IPS-20b (cell line): ENCODE results near the gene SPRYD4.
"Not testable (repeated sequence)": the region's sequence is repeated elsewhere in the genome, so short reads cannot be mapped to it uniquely, and the experiment has no call there.

Experiments used
- H3K27ac ChIP-seq: one replicate; pipeline ENCODE4 v1.5.1; 2013; ENCODE audit warnings: low read length
- H3K27me3 ChIP-seq: 2 replicates; pipeline ENCODE4 v1.6.1; 2013; ENCODE audit warnings: mild to moderate bottlenecking, low read length, inconsistent platforms; ENCODE audit not compliant: insufficient read depth
- H3K36me3 ChIP-seq: 2 replicates; pipeline ENCODE4 v1.6.1; 2013; ENCODE audit warnings: low read depth, mild to moderate bottlenecking, inconsistent platforms, low read length, moderate library complexity; ENCODE audit not compliant: insufficient read depth
- H3K4me1 ChIP-seq: 2 replicates; pipeline ENCODE4 v1.6.1; 2013; ENCODE audit warnings: mild to moderate bottlenecking, control low read depth, inconsistent platforms, low read length, moderate library complexity; ENCODE audit not compliant: insufficient read depth
- H3K4me3 ChIP-seq: 2 replicates; pipeline ENCODE4 v1.5.1; 2013; ENCODE audit warnings: mild to moderate bottlenecking, low read length, inconsistent platforms
- H3K9ac ChIP-seq: 2 replicates; pipeline ENCODE4 v1.6.1; 2013; ENCODE audit warnings: low read depth, mild to moderate bottlenecking, inconsistent platforms, low read length, moderate library complexity
- H3K9me3 ChIP-seq: 2 replicates; pipeline ENCODE4 v1.6.1; 2013; ENCODE audit warnings: mild to moderate bottlenecking, low read depth, low read length, inconsistent platforms; ENCODE audit not compliant: insufficient read depth

Gene SPRYD4

DNA sequence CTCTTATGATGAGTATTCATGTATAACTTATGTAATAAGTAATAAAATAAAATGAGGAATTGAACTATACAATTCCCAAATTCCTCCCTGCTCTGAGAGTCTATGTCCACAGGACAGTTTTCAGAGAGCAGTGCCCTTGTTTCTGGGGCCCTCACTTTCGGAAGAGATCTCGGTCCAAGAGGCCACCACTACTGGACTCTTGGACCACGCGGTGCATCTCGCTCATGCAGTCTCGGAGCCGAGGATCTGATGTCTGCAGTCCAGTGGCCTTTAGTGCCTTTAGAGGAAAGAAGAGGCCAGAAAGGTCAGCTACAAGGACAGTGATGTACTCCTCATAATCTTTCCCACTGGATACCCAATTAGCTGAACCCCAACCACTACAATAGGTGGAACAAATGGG lies 11.2 kb downstream of the SPRYD4 start:
- no peaks in the 10 kb centered on the region for H3K9me3 ChIP-seq
- H3K9ac ChIP-seq, result no peak overlapping the region
- H3K27me3 ChIP-seq, result no peaks in the 10 kb centered on the region
- no peaks in the 10 kb centered on the region for H3K4me1 ChIP-seq
- H3K4me3 ChIP-seq, result no peak overlapping the region
- no peak overlapping the region for H3K27ac ChIP-seq
- H3K36me3 ChIP-seq, result 0 out of 2 replicates have a peak, but pooled peaks cover 4% of the 10 kb centered on the region

DNA sequence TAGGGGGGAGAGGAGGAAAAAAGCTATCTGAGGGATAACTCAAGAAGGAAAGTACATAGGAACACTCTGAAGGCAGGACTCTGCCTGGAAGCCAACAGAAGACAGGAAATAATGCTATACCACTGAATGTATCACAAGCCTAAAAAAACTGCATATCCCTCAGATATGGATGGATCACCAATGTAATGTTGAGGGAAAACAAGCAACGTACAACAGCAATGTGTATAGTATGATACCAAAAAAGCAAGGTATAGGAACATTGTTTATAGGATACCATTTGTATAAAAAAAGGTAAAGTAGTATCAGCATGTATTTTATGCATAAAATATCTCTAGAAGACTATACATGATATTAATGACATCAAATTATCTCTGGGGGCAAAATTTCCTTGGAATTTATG lies 16.2 kb downstream of the SPRYD4 start:
- Histone ChIP-seq H3K36me3 (no peaks in the 10 kb centered on the region), H3K27me3 (peaks cover 41% of the 10 kb centered on the region), H3K27ac (no peak overlapping the region), H3K4me3 (no peak overlapping the region), H3K9me3 (peaks cover 5% of the 10 kb centered on the region), H3K9ac (no peak overlapping the region), H3K4me1 (peaks cover 2% of the 10 kb centered on the region; the same call in 1 of the 2 replicates)

DNA sequence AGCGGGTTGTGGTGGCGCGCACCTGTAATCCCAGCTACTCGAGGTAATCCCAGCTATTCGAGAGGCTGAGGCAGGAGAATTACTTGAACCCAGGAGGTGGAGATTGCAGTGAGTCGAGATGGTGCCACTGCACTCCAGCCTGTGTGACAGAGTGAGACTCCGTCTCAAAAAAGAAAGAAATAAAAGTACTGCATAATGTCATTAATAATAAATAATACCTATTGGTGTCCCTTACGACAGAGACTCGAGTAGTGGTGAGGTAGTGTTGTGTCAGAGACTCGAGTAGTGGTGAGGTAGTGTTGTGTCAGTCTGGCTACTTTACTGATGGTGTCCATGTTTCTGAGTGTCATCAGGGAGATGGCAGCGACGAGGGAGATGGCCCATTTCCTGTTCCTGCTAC lies 18.3 kb downstream of the SPRYD4 start:
- Histone ChIP-seq H3K9ac (no peak overlapping the region), H3K4me3 (peak overlapping the region; percentile 85; the same call in 1 of the 2 replicates), H3K4me1 (peaks cover 2% of the 10 kb centered on the region; the same call in 1 of the 2 replicates), H3K27me3 (peaks cover 60% of the 10 kb centered on the region), H3K36me3 (no peaks in the 10 kb centered on the region), H3K27ac (no peak overlapping the region), H3K9me3 (peaks cover 5% of the 10 kb centered on the region)

DNA sequence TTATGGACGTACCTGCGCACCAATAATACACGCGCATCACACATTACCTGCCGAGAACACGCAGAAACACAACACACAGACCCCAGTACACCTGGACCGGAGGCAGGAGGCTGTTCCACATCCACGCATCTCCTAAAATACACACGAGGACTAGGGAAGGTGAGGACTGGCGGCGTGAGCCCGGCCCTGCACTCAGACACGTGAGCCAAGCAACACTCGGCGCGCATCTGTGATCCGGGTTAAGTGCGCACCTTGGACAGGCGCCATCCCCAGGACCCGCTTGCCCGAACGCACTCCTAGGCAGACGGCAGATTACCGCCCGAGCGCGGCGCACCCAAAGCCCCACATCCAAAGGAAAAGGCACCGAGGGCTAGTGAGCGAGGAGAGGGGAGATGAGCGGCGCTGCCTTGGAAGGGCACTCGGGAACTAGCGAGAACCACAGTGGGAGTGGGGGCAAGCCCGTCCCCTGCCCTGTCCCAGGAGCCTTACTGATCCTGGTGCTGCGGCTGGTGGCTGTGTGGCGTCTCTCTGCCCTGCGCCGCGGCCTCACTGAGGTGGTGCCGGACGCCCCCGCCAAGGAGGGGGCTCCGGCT lies 19.2 kb downstream of the SPRYD4 start:
- Histone ChIP-seq H3K27ac (no peak overlapping the region), H3K9ac (peak overlapping the region; percentile 61; the same call in 1 of the 2 replicates), H3K4me1 (peaks cover 2% of the 10 kb centered on the region; the same call in 1 of the 2 replicates), H3K4me3 (peak overlapping the region; percentile 85), H3K27me3 (peaks cover 60% of the 10 kb centered on the region), H3K36me3 (no peaks in the 10 kb centered on the region), H3K9me3 (peaks cover 9% of the 10 kb centered on the region)

DNA sequence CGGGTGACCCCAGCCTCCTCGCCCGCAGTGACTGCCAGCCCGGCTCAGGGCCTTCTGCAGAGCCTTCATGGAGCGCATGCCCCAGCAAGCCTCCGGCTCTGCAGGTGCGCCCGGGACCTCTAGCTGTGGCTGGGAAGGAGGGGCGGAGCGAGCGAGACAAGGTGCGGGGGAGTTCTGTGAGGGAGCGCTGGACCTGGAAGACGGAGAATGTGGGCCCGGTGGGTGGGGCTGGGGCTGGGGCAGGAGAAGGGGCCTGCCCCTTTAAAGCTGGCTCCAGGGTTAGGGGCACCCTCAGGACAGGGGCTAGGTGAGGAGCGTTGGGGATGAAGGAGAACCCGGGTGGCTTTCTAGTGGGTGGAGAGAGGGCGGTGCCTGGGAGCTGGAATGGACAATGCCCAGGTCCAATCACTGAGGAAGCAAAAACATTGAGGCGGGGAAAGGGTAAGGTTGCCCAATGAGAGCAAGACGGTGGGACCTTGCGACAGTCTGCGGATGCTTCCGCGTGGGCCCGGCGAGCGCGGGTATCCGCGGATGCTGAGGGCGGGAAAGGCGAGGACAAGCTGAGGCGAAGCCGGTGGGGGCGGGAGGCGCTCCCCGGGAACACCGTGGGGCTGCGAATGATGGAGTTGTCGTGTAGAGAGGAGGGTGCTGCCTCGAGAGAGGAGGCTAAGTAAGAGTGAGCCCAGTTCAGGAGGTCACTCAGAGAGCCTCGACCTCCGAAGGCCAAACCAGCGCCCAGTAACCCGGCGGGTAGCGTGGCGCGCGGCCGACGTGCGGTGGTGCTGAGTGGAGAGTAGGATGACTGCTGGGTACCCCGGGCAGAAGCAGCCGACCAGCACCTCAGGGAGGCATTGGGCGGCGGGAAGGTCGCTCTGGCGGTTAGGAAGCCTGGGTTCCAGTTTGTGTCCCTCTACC lies 19.9 kb downstream of the SPRYD4 start, which contains the start of gene GLS2:
Gene GLS2, minus strand, starts transcription at position 121 of the 915 bp plus-strand sequence. Its CDS starts 43 bp downstream, at position 78.
- Histone ChIP-seq H3K9ac (peak within 1 kb of the TSS; percentile 61; the same call in 1 of the 2 replicates), H3K4me1 (peaks cover 2% of the 10 kb centered on the region; the same call in 1 of the 2 replicates)

DNA sequence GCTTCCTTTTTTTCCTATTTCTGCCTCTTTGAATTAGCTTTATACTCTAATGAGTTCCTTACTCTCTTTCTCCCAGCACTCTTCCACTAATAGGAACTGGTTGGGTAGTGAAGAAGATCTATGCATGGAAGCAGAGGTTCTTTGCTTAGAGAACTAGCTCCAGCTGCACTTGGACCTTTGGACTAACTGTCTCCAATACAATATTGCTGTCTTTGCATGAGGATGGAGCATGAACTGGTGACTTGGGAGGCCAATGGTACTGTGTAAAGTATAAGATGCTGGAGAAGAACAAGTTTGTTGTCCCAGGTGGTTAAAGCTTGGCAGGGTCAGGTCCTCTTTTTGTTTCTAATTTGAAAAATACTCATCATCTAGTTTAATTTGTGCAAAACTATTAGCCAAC lies 22.0 kb downstream of the SPRYD4 start:
- Histone ChIP-seq H3K4me1 (peaks cover 2% of the 10 kb centered on the region; the same call in 1 of the 2 replicates), H3K27me3 (peaks cover 60% of the 10 kb centered on the region), H3K27ac (no peak overlapping the region), H3K9ac (no peak overlapping the region), H3K9me3 (peaks cover 17% of the 10 kb centered on the region), H3K36me3 (no peaks in the 10 kb centered on the region), H3K4me3 (no peak overlapping the region)

More for the DNA sequence above, 19.9 kb downstream of the SPRYD4 start, which contains the start of gene GLS2:
- Histone ChIP-seq H3K27ac (no peak within 1 kb of the TSS), H3K36me3 (no peaks in the 10 kb centered on the region), H3K27me3 (peaks cover 60% of the 10 kb centered on the region), H3K4me3 (peak within 1 kb of the TSS; percentile 85), H3K9me3 (peaks cover 12% of the 10 kb centered on the region)

DNA sequence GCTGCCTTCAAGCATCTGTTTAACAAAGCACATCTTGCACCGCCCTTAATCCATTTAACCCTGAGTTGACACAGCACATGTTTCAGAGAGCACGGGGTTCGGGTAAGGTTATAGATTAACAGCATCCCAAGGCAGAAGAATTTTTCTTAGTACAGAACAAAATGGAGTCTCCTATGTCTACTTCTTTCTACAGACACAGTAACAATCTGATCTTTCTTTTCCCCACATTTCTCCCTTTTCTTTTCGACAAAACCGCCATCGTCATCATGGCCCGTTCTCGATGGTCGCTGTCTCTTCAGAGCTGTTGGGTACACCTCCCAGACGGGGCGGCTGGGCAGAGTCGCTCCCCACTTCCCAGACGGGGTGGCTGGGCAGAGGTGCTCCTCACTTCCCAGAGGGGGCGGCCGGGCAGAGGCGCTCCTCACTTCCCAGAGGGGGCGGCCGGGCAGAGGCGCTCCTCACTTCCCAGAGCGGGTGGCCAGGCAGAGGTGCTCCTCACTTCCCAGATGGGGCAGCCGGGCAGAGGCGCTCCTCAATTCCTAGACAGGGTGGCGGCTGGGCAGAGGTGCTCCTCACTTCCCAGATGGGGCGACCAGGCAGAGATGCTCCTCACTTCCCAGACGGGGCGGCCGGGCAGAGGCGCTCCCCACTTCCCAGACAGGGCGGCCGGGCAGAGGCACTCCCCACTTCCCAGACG lies 25.2 kb downstream of the SPRYD4 start:
- H3K9me3 ChIP-seq, result peaks cover 19% of the 10 kb centered on the region
- not testable (repeated sequence) for H3K4me1 ChIP-seq, H3K27ac ChIP-seq, H3K36me3 ChIP-seq, H3K4me3 ChIP-seq, H3K9ac ChIP-seq
- H3K27me3 ChIP-seq, result peaks cover 36% of the 10 kb centered on the region

DNA sequence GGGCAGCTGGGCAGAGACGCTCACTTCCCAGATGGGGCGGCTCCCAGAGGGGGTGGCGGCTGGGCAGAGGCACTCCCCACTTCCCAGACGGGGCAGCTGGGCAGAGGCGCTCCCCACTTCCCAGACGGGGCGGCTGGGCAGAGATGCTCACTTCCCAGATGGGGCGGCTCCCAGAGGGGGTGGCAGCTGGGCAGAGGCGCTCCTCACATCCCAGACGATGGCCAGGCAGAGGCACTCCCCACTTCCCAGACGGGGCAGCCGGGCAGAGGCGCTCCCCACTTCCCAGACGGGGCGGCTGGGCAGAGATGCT lies 25.7 kb downstream of the SPRYD4 start:
- H3K4me1 ChIP-seq, H3K9ac ChIP-seq, H3K27ac ChIP-seq, H3K36me3 ChIP-seq, H3K4me3 ChIP-seq: not testable (repeated sequence)
- H3K9me3 ChIP-seq, result peaks cover 15% of the 10 kb centered on the region
- H3K27me3 ChIP-seq, result peaks cover 32% of the 10 kb centered on the region

DNA sequence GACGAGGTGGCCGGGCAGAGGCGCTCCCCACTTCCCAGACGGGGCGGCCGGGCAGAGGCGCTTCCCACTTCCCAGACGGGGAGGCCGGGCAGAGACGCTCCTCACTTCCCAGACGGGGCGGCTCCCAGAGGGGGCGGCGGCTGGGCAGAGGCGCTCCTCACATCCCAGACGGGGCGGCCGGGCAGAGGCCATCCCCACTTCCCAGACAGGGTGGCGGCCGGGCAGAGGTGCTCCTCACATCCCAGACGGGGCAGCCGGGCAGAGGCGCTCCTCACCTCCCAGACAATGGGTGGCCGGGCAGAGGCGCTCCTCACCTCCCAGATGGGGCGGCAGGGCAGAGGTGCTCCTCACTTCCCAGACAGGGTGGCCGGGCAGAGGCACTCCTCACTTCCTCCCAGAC lies 26.1 kb downstream of the SPRYD4 start:
- not testable (repeated sequence) for H3K27ac ChIP-seq, H3K4me1 ChIP-seq, H3K9ac ChIP-seq, H3K4me3 ChIP-seq, H3K36me3 ChIP-seq
- peaks cover 32% of the 10 kb centered on the region for H3K27me3 ChIP-seq
- H3K9me3 ChIP-seq, result peaks cover 14% of the 10 kb centered on the region

DNA sequence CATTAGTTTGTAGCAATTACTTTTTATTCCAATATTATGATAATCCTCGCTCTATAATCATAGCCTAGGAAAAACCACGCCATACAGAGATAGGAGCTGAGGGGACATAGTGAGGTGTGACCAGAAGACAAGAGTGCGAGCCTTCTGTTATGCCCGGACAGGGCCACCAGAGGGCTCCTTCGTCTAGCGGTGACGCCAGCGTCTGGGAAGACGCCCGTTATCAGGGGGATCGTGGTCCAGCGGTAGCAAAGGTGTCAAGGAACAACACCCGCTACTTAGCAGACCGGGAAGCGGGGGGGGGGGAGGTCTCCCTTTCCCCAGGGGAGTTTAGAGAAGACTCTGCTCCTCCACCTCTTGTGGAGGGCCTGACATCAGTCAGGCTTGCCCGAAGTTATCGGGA lies 28.3 kb downstream of the SPRYD4 start:
- not testable (repeated sequence) for H3K9ac ChIP-seq, H3K4me1 ChIP-seq, H3K36me3 ChIP-seq, H3K27ac ChIP-seq, H3K4me3 ChIP-seq
- Histone ChIP-seq H3K27me3 (peaks cover 19% of the 10 kb centered on the region), H3K9me3 (peaks cover 14% of the 10 kb centered on the region)

DNA sequence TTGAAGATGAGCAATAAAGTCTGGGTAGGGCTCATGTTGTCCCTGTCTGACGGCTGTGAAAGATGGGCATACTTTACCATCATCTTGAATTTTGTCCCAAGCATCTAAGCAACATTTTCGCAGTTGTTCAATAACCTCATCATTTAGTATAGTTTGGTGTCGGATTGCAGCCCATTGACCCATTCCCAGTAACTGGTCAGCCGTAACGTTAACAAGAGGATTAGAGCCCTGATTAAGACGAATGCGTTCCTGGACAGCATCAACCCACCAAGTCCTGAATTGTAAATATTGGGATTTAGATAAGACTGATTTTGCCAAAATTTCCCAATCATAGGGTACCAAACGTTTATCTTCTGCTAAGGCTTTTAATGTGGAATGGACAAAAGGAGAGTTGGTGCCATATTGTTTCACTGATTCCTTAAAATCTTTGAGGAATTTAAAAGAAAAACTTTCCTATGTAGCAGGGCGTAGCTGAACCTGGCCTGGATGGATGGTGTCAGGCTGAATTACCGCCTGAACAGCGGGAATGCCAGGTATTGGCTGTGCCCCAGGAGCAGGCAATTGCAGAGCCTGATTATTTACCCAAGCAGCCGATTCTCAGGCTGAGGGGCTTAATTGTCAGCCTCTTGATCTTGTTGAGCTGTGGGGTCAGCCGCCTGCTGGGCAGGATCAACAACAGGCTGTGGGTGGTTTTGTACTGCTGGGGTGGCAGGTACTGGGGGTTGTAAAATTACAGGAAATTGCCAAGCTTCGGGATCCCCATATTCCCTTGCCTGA lies 29.9 kb downstream of the SPRYD4 start:
- H3K9me3 ChIP-seq, H3K4me3 ChIP-seq, H3K36me3 ChIP-seq, H3K9ac ChIP-seq, H3K4me1 ChIP-seq, H3K27ac ChIP-seq: not testable (repeated sequence)
- peaks cover 19% of the 10 kb centered on the region for H3K27me3 ChIP-seq
